Gastroesophageal sphincter (tissue), 3 donors: ENCODE measurements around the gene NFASC.

Source experiments
- POLR2AphosphoS5 ChIP-seq: sonication (generic); formaldehyde crosslinking; IDR thresholded peaks from one replicate; pipeline ENCODE4 v1.6.1; 2017; ENCODE audit warnings: antibody characterized with exemption
- TF ChIP-seq, protein P1 (sequence below), 4 experiments: fragments of 200-600 bp in 2 of 4; fragments of 450-650 bp in 2 of 4; sonication (generic) in 1 of 4; IDR thresholded peaks; one replicate each; pipeline ENCODE4 v1.5.1; 2017 to 2019; ENCODE audit warnings: antibody characterized with exemption in 4 of 4, mild to moderate bottlenecking in 2 of 4, moderate library complexity in 2 of 4

DNA sequence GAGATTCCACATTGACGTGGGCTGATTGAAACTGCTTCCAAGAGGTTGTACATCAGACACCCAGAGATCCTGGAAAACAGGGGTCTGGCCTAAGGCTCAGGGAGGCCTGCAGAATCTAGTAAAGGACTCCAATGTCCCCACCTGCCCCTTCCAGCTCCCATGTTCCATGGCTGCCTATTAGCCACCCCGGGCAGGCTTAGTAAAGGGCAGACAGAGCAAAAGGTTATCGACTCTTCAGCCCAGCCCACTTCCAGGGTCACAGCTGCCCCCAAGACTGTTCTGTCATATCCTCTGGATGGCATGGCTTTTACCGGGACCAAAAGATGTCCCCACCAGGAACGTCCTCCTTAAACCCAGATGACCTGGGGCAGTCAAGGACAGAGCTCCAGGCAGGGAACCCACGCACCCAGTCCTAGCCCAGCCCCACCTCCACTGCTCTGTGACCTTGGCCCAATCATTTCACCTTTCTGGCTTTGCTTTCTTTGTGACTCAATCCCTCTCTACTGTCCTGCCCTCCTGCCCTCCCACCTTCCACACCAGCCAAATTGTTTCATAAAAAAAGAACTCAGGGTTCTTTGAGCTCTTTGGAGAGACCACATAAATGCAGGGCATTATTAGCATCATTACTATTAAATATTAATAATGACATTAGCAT is 167.6 kb downstream of the NFASC start:
- TF ChIP-seq POLR2AphosphoS5, result no peak
- TF ChIP-seq, protein P1, sequence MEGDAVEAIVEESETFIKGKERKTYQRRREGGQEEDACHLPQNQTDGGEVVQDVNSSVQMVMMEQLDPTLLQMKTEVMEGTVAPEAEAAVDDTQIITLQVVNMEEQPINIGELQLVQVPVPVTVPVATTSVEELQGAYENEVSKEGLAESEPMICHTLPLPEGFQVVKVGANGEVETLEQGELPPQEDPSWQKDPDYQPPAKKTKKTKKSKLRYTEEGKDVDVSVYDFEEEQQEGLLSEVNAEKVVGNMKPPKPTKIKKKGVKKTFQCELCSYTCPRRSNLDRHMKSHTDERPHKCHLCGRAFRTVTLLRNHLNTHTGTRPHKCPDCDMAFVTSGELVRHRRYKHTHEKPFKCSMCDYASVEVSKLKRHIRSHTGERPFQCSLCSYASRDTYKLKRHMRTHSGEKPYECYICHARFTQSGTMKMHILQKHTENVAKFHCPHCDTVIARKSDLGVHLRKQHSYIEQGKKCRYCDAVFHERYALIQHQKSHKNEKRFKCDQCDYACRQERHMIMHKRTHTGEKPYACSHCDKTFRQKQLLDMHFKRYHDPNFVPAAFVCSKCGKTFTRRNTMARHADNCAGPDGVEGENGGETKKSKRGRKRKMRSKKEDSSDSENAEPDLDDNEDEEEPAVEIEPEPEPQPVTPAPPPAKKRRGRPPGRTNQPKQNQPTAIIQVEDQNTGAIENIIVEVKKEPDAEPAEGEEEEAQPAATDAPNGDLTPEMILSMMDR (IDR thresholded peaks at IDR 0.05), result no peak
